ENCODE data around the gene PRG3. TPM values are rescaled to one million over a fixed set of nuclear protein-coding genes. Genes with fewer than 3 reads are reported as not detected.
A peak's percentile ranks its signal among the peaks of the same experiment; 100 is the strongest.

Gene PRG3
- total RNA-seq, 1 donor from 2014 or later = not detected

GRCh38 chr11:57373146-57373545 lies 7.8 kb downstream of the PRG3 start:
- H3K27ac ChIP-seq = no peak overlapping the region
- H3K27me3 ChIP-seq = no peaks in the 10 kb centered on the region
- no peak for DNase-seq
- intact Hi-C loops (cut with DNase I) = no loop called here
- no peak overlapping the region for H3K4me3 ChIP-seq
- no peaks in the 10 kb centered on the region for H3K9me3 ChIP-seq
- TF ChIP-seq, protein P1, sequence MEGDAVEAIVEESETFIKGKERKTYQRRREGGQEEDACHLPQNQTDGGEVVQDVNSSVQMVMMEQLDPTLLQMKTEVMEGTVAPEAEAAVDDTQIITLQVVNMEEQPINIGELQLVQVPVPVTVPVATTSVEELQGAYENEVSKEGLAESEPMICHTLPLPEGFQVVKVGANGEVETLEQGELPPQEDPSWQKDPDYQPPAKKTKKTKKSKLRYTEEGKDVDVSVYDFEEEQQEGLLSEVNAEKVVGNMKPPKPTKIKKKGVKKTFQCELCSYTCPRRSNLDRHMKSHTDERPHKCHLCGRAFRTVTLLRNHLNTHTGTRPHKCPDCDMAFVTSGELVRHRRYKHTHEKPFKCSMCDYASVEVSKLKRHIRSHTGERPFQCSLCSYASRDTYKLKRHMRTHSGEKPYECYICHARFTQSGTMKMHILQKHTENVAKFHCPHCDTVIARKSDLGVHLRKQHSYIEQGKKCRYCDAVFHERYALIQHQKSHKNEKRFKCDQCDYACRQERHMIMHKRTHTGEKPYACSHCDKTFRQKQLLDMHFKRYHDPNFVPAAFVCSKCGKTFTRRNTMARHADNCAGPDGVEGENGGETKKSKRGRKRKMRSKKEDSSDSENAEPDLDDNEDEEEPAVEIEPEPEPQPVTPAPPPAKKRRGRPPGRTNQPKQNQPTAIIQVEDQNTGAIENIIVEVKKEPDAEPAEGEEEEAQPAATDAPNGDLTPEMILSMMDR (IDR thresholded peaks at IDR 0.05) = no peak
- H3K36me3 ChIP-seq = no peaks in the 10 kb centered on the region
- no peaks in the 10 kb centered on the region for H3K4me1 ChIP-seq
- no peak for ATAC-seq

GRCh38 chr11:57370941-57371340 lies 10.0 kb downstream of the PRG3 start:
- no peak for ATAC-seq
- H3K27me3 ChIP-seq = no peaks in the 10 kb centered on the region
- H3K9me3 ChIP-seq = no peaks in the 10 kb centered on the region
- no peak overlapping the region for H3K27ac ChIP-seq
- TF ChIP-seq, protein P1 (IDR thresholded peaks at IDR 0.05) = no peak
- no peaks in the 10 kb centered on the region for H3K36me3 ChIP-seq
- intact Hi-C loops (cut with DNase I) = no loop called here
- H3K4me3 ChIP-seq = no peak overlapping the region
- no peaks in the 10 kb centered on the region for H3K4me1 ChIP-seq
- DNase-seq = no peak

DNA sequence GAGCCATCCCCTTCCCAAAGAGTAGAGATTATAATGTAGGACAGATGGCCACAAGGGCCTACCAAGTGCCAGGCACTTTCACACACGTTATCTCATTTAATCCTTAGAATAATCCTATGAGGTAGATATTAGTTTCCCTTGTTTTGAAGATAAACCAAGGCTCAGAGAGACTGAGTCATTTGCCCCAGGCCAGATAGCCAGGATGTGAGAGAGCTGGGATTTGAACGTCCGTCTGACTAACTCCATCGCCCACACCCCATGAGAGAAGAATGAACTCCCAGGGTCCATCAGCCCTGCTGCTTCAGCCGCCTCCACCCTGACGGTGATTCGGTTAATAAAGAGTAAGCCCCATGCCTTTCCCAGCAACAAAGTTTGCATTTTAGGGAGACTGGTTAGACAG lies 10.7 kb downstream of the PRG3 start:
- Histone ChIP-seq H3K9me3 (no peaks in the 10 kb centered on the region), H3K27me3 (no peaks in the 10 kb centered on the region), H3K27ac (no peak overlapping the region), H3K36me3 (no peaks in the 10 kb centered on the region), H3K4me3 (no peak overlapping the region), H3K4me1 (no peaks in the 10 kb centered on the region)
- DNase-seq (no peak), ATAC-seq (no peak)
- TF ChIP-seq, protein P1 (IDR thresholded peaks at IDR 0.05) = no peak
- intact Hi-C loops (cut with DNase I) = no loop called here

DNA sequence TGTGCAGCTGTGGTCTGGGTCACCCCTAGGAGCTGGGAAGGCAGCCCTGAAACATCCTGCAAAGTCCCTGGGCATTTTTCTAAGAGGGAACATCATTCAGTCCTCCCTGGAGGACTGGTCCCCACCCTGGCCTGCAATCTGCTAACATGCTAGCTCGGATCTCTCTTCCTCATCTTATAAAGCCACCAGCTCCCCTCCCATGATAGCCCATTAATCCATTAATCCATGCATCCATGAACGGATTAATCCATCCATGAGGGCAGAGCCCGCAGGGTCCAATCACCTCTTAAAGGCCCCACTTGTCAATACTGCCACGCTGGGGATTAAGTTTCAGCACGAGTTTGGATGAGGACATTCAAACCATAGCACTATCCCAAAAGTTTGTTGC lies 12.1 kb downstream of the PRG3 start:
- ATAC-seq = no peak
- no peaks in the 10 kb centered on the region for H3K27me3 ChIP-seq
- H3K9me3 ChIP-seq = no peaks in the 10 kb centered on the region
- no peak overlapping the region for H3K27ac ChIP-seq
- H3K4me3 ChIP-seq = no peak overlapping the region
- no peak for DNase-seq
- intact Hi-C loops (cut with DNase I) = no loop called here
- H3K4me1 ChIP-seq = no peaks in the 10 kb centered on the region
- TF ChIP-seq, protein P1 (IDR thresholded peaks at IDR 0.05) = no peak
- H3K36me3 ChIP-seq = no peaks in the 10 kb centered on the region

- H3K9me3 ChIP-seq = no peaks in the 10 kb centered on the region
- TF ChIP-seq, protein P1 (IDR thresholded peaks at IDR 0.05) = no peak
- ATAC-seq = peak; percentile 85
- H3K27ac ChIP-seq = no peak overlapping the region
- H3K27me3 ChIP-seq = no peaks in the 10 kb centered on the region
- H3K36me3 ChIP-seq = no peaks in the 10 kb centered on the region
- no peaks in the 10 kb centered on the region for H3K4me1 ChIP-seq
- DNase-seq = peak; percentile 86
- H3K4me3 ChIP-seq = no peak overlapping the region
- intact Hi-C loops (cut with DNase I) = no loop called here
Measured at GRCh38 chr11:57368106-57368844, 12.7 kb downstream of the PRG3 start.

All from upper lobe of right lung (tissue), 1 donor.